MG63 (cell line): ENCODE results near the gene INS. TPM values are rescaled to one million over a fixed set of nuclear protein-coding genes. Genes with fewer than 3 reads are reported as not detected.

Experiments
- DNase-seq: peaks from one replicate; pipeline ENCODE4 v3.0.0-alpha.2; 2020
- H3K27me3 ChIP-seq: fragments of 250-450 bp; sonication (Bioruptor Pico); 2 replicates; pipeline ENCODE4 v1.5.1; 2020; ENCODE audit warnings: mild to moderate bottlenecking, moderate library complexity
- H3K36me3 ChIP-seq: fragments of 250-450 bp; sonication (Bioruptor Pico); 2 replicates; pipeline ENCODE4 v1.5.1; 2020; ENCODE audit warnings: mild to moderate bottlenecking, moderate library complexity
- H3K4me3 ChIP-seq: fragments of 250-450 bp; sonication (Bioruptor Pico); 2 replicates; pipeline ENCODE4 v1.5.1; 2020; ENCODE audit warnings: mild to moderate bottlenecking, moderate library complexity
- H3K9me3 ChIP-seq: fragments of 250-450 bp; sonication (Bioruptor Pico); 2 replicates; pipeline ENCODE4 v1.5.1; 2020; ENCODE audit warnings: mild to moderate bottlenecking, moderate library complexity
- total RNA-seq: library from RNA; depleted of rRNA; stranded (reverse); fragments of >200 nt; shearing (Covaris generic); gene quantifications from 2 replicates; pipeline ENCODE4 v1.2.3, GENCODE V29; 2014; ENCODE audit warnings: low replicate concordance

The INS gene
- total RNA-seq, 1 experiment from 2014 or later: not detected

GRCh38 chr11:2158966-2159365, 2.0 kb downstream of the INS start:
- Histone ChIP-seq H3K36me3 (no peaks in the 10 kb centered on the region), H3K9me3 (no peaks in the 10 kb centered on the region), H3K27me3 (no peaks in the 10 kb centered on the region; the same call in 1 of the 2 replicates), H3K4me3 (no peak overlapping the region)
- DNase-seq: no peak

DNA sequence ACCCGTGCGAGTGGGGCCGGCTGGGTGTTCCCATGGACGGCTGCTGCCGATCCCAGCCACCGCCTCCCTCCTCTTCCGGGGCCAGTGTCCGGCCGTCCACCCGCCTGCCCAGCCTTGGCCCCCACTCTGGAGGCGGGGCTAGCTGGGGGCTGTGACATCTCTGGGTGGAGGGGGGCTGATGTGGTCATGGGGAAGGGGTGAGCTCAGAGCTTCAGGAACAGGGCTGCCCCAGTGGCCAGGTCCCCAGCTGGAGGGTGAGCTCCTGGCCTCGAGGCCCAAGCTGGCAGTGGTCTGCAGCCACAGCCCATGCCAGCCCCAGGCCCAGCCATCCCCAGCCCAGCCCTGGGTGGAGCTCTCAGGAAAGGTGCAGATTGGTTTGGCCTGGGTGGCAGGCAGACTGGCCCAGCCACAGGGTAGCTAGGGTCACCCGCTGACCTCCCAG, 2.7 kb downstream of the INS start:
- no peaks in the 10 kb centered on the region; the same call in 1 of the 2 replicates for H3K27me3 ChIP-seq
- H3K36me3 ChIP-seq: no peaks in the 10 kb centered on the region
- DNase-seq: no peak
- no peak overlapping the region for H3K4me3 ChIP-seq
- no peaks in the 10 kb centered on the region for H3K9me3 ChIP-seq

DNA sequence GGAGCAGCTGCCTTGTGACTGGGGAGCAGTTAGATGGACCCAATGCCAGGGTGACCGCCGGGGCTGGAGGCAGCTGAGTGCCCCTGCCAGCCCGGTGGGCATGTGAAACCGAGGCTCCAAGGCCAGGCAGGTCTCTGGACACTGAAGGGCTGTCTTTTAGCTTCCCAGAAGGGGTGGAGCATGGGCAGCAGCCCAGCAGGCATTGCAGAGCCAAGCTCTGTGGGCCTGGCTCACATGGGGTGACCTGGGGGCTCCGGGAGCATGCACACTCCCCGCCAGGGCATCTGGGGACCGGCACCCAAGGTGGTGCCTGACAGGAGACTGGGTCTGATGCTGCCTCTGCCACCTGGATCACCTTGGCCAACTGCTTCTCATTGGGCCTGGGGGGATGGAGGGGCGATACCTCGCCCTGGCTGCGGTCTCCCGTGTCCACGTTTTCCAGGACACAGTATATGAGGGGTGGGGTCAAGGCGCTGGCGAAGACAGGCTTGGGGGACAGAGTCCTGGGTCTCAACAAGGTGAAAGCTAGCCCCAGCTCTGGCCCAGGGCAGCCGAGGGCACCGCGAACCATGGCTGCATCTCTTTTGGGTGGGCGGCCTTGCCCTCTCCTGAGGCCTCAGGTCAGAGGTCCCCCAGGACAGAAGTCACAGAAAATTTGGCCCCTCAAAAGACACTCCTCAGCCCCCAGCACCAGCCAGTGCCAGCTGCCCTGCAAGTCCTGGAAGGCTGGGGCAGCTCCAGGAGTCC, 3.5 kb downstream of the INS start:
- DNase-seq: no peak
- Histone ChIP-seq H3K4me3 (no peak overlapping the region), H3K36me3 (no peaks in the 10 kb centered on the region), H3K27me3 (no peaks in the 10 kb centered on the region; the same call in 1 of the 2 replicates), H3K9me3 (no peaks in the 10 kb centered on the region)

DNA sequence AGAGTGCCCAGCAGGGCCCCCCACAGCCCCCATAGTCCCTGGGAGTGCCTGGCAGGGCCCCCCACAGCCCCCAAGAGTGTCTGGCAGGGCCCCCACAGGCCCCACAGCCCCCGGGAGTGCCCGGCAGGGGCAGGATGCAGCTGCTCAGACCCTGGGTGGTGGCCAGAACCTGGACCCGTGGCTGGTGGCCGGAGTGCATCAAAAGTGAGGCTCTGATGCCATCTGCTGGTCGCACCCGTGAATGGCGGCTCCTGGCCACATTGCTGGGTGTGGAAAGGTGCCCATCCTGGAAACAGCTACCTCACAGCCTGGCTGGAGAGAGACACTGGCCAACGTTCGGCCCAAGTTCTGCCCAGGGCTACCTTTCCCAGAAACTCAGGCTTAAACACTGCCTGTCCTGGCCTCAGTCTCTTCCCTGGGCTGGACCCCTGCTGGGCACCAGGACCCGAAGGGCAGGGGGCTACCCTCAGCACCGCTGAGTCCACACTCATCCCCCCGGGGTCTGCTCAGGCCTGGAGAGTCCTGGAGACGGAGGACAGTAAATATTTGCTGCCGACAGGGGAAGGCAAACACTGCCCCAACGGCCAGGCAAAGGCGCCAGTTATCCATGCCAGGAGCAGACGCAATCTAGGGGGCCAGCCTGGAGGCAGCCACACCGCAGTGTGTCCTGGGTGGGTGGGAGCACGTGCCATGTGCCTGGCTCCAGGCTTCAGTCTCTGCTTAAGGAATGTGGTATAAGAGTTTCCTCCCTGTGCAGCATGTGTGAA, 4.4 kb downstream of the INS start:
- Histone ChIP-seq H3K4me3 (no peak overlapping the region), H3K36me3 (no peaks in the 10 kb centered on the region), H3K9me3 (no peaks in the 10 kb centered on the region), H3K27me3 (no peaks in the 10 kb centered on the region; the same call in 1 of the 2 replicates)
- peak; percentile 71 for DNase-seq

GRCh38 chr11:2155511-2155910, 5.5 kb downstream of the INS start:
- H3K9me3 ChIP-seq: no peaks in the 10 kb centered on the region
- no peak for DNase-seq
- H3K36me3 ChIP-seq: no peaks in the 10 kb centered on the region
- H3K27me3 ChIP-seq: peaks cover 6% of the 10 kb centered on the region
- no peak overlapping the region for H3K4me3 ChIP-seq

GRCh38 chr11:2154889-2155288, 6.1 kb downstream of the INS start:
- Histone ChIP-seq H3K36me3 (no peaks in the 10 kb centered on the region), H3K27me3 (peaks cover 11% of the 10 kb centered on the region), H3K9me3 (no peaks in the 10 kb centered on the region), H3K4me3 (no peak overlapping the region)
- DNase-seq: no peak

DNA sequence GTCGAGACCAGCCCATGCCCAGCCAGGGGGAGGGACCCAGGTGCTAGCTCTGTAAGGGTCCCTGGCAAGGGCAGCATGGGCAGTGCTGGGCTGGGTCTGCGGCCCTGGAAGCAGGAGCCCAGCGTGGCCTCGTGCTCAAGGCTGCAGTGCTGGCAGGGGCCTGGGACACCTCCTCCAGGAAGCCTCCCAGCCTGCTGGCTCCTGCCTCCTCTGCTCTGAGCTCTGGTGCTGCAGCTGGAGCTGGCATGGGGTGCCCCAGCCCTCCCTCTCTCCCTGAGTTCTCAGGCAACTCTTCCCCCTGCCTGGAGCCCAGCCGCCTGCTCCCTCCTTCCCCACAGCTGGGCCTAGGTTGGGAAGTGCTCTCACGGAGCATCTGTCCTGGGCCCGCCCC, 6.8 kb downstream of the INS start:
- Histone ChIP-seq H3K27me3 (peaks cover 16% of the 10 kb centered on the region), H3K4me3 (no peak overlapping the region), H3K9me3 (no peaks in the 10 kb centered on the region), H3K36me3 (no peaks in the 10 kb centered on the region)
- DNase-seq: no peak

DNA sequence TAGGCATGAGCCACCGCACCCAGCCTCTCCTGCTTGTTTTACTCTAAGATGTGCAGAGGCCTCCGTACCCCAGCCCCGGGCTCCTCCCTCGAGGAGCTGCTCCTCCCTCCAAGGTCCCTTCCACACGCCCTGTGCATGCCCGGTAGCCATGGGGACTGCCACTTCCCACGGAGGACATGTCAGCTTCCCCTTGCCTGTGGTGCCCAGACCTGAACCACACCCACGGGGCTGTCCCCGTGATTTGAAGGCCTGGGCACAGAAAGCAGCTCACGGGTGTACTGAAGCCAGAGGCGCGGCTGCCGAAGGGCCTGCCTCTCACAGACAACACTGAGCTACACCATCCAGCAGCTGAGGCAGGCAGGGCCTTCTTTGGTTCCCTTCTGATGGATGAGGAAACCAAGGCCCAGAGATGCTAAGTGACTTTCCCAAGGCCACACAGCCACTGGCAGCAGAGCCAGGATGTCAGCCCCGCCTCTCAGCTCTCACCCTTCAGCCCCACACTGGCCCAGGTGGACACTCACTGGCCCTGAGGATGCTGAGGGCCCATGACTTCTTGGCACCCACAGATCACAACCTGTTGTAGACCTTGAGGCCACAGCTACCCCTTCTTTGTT, 7.3 kb downstream of the INS start:
- Histone ChIP-seq H3K36me3 (no peaks in the 10 kb centered on the region), H3K9me3 (no peaks in the 10 kb centered on the region), H3K27me3 (peaks cover 19% of the 10 kb centered on the region), H3K4me3 (no peak overlapping the region)
- no peak for DNase-seq

DNA sequence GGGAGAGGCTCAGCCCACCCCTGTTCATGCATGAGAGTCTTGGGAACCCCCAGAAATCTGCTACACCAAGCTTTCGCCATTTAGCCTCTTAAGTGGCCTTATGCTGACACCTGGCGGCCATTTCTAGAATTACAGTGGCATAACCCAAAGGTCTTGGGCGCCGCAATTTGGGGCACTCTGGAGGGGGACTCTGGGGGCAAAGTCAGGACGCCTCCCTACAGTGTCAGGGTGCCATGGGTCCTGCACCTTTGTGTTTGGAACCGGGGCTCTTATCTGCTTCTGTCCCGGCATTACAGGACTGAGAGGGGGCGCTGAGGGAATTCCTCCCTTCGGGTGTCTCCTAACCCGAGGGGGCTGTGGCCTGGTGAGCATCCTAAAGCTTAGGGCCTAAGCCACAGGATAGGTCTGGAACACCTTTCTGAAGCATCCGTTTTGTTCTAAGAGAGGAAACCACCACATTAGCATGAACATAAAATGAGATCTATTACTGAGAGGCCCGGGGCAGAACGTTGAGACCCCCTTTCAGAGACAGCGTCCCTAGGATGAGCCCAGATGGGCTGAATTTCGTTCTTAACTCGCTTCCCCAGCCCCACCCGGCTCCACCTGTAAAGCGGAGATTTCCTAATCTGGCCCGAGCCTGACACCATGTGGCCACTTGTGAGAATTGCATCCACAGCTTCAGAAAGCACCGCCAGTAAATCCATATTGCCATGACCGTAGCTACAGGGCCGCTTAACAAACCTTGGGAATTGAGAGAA, 9.3 kb downstream of the INS start:
- DNase-seq: peak; percentile 43
- Histone ChIP-seq H3K4me3 (no peak overlapping the region), H3K9me3 (no peaks in the 10 kb centered on the region), H3K27me3 (peaks cover 22% of the 10 kb centered on the region), H3K36me3 (no peaks in the 10 kb centered on the region)

DNA sequence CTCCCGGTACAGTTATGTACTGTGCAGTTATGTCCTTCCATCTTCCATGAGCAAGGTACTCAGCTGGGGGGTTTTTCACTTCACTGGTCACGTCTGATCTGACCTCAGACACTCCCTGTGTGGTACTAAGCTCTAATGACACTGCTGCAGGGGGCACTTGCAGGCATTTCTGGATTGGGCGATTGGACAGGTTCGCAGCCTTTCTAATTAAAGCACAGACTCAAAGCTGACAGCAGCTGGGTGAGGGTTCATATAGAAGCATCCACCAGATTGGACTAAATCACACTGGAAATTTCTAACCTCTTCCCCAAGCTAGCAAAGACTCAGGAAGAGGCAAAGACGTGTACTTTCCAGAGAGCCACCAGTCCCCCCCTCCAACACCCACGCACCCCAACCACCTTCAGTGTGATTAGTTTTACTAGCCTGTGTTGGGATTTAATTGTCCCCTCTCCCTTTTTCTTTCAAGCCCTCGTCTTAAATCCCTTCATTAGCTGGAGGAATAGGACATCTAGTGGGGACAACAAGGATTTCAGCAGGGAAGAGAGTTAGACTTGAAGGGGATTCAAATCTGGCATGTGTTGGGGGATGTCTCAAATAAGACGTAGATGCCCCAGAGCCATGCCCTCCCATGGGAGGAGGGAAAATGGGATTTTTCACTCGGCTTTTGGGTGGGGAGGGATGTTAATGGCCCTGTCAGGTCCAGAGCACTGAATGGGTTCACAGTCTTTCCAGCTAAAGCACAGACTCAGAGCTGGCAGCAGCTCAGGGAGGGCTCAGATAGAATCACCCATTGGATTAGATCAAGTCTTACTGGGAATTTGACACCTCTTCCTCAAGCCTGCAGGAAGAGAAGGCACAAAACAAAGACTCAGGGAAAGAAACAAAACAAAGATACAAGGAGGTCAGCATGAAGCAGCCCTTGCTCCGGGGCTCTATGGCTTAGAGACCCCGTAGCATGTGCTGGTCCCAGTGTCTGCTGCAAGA, 10.9 kb downstream of the INS start:
- H3K4me3 ChIP-seq: no peak overlapping the region
- no peaks in the 10 kb centered on the region for H3K36me3 ChIP-seq
- no peak for DNase-seq
- H3K9me3 ChIP-seq: no peaks in the 10 kb centered on the region
- H3K27me3 ChIP-seq: peaks cover 34% of the 10 kb centered on the region

DNA sequence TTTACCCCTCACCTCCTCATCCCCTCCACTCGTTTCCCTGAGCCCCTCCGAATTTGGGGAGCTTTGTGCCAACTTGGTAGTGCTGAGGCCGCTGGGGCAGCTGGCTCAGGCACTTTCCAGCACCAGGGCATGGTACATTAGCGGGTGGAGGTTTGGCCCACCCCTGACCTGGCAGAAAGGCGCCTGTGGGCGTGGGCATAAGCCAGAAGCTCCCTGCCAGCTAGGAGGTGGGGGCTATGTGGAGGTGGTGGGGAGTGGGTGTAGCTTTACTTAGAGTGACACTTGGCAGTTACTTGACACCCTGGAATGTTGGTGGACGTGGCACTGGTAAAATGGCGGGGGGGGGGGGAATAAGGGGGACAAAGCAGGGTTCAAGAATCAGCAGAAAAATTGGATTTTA, 11.5 kb downstream of the INS start:
- Histone ChIP-seq H3K27me3 (peaks cover 41% of the 10 kb centered on the region), H3K4me3 (no peak overlapping the region), H3K9me3 (no peaks in the 10 kb centered on the region), H3K36me3 (no peaks in the 10 kb centered on the region)
- no peak for DNase-seq

DNA sequence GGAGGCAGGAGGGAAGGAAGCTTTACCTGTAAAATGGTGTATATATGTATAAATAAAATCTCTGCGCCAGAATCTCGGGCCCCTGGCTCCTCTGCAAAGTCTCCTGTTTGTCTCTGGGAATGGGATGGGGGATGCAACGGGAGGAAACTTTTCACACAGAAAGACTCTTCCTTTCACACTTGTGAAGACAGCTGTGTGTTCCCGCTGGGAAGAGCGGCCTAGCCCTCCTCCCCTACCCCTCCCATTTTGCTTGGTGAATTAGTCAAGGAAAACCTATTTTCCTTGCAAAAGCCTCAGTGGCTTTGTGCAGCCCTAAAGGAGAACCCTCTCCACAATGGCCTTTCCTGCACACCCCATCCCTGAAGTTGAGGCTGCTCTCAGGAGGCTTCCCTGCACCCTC, 12.4 kb downstream of the INS start:
- Histone ChIP-seq H3K36me3 (no peaks in the 10 kb centered on the region), H3K4me3 (no peak overlapping the region), H3K27me3 (peaks cover 50% of the 10 kb centered on the region), H3K9me3 (no peaks in the 10 kb centered on the region)
- DNase-seq: no peak

GRCh38 chr11:2147391-2147790, 13.6 kb downstream of the INS start:
- Histone ChIP-seq H3K9me3 (no peaks in the 10 kb centered on the region), H3K36me3 (no peaks in the 10 kb centered on the region), H3K27me3 (peaks cover 61% of the 10 kb centered on the region), H3K4me3 (no peak overlapping the region)
- no peak for DNase-seq

- no peak for DNase-seq
- Histone ChIP-seq H3K36me3 (no peaks in the 10 kb centered on the region), H3K27me3 (peaks cover 74% of the 10 kb centered on the region), H3K4me3 (no peak overlapping the region), H3K9me3 (no peaks in the 10 kb centered on the region)
These were observed 15.0 kb downstream of the INS start for GRCh38 chr11:2146051-2146450.

- Histone ChIP-seq H3K27me3 (peaks cover 75% of the 10 kb centered on the region), H3K4me3 (no peak overlapping the region), H3K9me3 (no peaks in the 10 kb centered on the region)
These were observed 16.3 kb downstream of the INS start for GRCh38 chr11:2144544-2145248.

More at GRCh38 chr11:2144544-2145248, 16.3 kb downstream of the INS start:
- no peak for DNase-seq
- no peaks in the 10 kb centered on the region for H3K36me3 ChIP-seq
